Activated CD4-positive, alpha-beta T cell treated with anti-CD3 and anti-CD28 coated beads, Interleukin-2, amount 10 ng/mL, durations not matched to agents 24 days and 14 days (primary cell): ENCODE data around the gene GPR156. TPM values are rescaled to one million over a fixed set of nuclear protein-coding genes. Genes with fewer than 3 reads are reported as not detected.

Source experiments
- DNase-seq: peaks from one replicate; pipeline ENCODE4 v3.0.0; 2022
- H3K27ac Mint-ChIP-seq: one replicate; pipeline ENCODE4 v1.8.0; 2022; ENCODE audit warnings: mild to moderate bottlenecking, mixed read lengths
- H3K27me3 Mint-ChIP-seq: one replicate; pipeline ENCODE4 v1.8.0; 2022; ENCODE audit warnings: mixed read lengths
- H3K36me3 Mint-ChIP-seq: one replicate; pipeline ENCODE4 v1.8.0; 2022; ENCODE audit warnings: low read depth, mild to moderate bottlenecking, mixed read lengths
- H3K4me1 Mint-ChIP-seq: one replicate; pipeline ENCODE4 v1.8.0; 2021; ENCODE audit warnings: mixed read lengths
- H3K4me3 Mint-ChIP-seq: one replicate; pipeline ENCODE4 v1.8.0; 2022; ENCODE audit warnings: mild to moderate bottlenecking, moderate library complexity, mixed read lengths
- H3K9me3 Mint-ChIP-seq: one replicate; pipeline ENCODE4 v1.8.0; 2021; ENCODE audit warnings: mixed read lengths
- intact Hi-C: fragments of 100-400 bp; cut with micrococcal nuclease; formaldehyde crosslinking; loops from one replicate; pipeline ENCODE4 v1.15.1; 2023
- total RNA-seq: library from RNA; stranded (reverse); gene quantifications from 2 replicates; pipeline ENCODE4 v1.2.3, GENCODE V29; 2022

GPR156 gene
- total RNA-seq, 1 donor from 2014 or later, result not detected

GRCh38 chr3:120173056-120173675 is 111.9 kb downstream of the GPR156 start:
- Mint-ChIP-seq H3K4me1 (no peaks in the 10 kb centered on the region), H3K9me3 (no peaks in the 10 kb centered on the region), H3K27me3 (peaks cover 6% of the 10 kb centered on the region), H3K27ac (no peak overlapping the region), H3K4me3 (no peak overlapping the region), H3K36me3 (no peaks in the 10 kb centered on the region)
- no peak for DNase-seq
- intact Hi-C loops, result no loop called here

DNA sequence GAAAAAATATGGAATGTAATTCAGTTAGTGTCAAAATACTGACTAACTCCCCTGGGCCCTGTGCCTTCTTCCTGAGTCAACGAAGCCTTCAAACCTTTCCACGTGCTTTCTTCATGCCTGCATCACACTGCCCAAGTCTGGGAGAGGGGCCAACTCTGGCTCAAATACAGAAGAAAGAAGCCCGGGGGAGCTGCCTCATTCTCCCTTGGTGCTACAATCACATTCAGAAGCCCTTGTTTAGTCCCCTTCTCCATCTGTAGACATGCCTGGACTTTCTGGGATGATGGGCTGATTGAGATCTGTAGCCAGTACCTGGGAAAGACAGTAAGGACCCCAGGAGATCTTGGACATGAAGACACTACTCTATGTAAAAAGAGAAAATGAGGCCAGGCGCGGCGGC is 113.0 kb downstream of the GPR156 start:
- H3K9me3 Mint-ChIP-seq, result no peaks in the 10 kb centered on the region
- no peaks in the 10 kb centered on the region for H3K4me1 Mint-ChIP-seq
- no peak overlapping the region for H3K4me3 Mint-ChIP-seq
- H3K36me3 Mint-ChIP-seq, result no peaks in the 10 kb centered on the region
- no peak overlapping the region for H3K27ac Mint-ChIP-seq
- intact Hi-C loops, result no loop called here
- no peaks in the 10 kb centered on the region for H3K27me3 Mint-ChIP-seq
- DNase-seq, result no peak

- Mint-ChIP-seq H3K4me1 (no peaks in the 10 kb centered on the region), H3K27ac (no peak overlapping the region), H3K36me3 (no peaks in the 10 kb centered on the region), H3K4me3 (no peak overlapping the region), H3K9me3 (no peaks in the 10 kb centered on the region), H3K27me3 (no peaks in the 10 kb centered on the region)
- intact Hi-C loops, result no loop called here
- DNase-seq, result no peak
Observed at GRCh38 chr3:120171134-120171873, 113.7 kb downstream of the GPR156 start.

DNA sequence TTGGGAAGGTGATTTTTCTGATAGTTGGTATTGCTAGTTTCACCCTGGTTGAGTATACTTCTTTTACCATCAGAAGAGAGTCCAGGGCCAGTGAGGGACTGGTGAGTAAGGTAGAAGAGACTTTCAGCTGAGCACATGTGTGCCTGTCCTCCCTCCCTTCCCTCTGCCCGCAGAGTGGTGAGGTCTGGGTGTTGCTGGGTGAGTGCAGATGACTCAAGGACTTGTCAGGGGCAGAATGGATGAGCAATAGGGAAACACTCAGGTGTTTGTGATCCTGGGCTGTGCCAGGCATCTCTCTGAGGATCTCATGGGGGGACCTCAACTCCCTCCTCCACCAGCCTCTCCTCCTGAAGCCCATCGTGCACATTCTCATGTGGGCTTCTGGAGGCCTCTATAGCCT is 114.8 kb downstream of the GPR156 start:
- Mint-ChIP-seq H3K36me3 (no peaks in the 10 kb centered on the region), H3K4me3 (no peak overlapping the region), H3K4me1 (no peaks in the 10 kb centered on the region), H3K27ac (no peak overlapping the region), H3K9me3 (no peaks in the 10 kb centered on the region), H3K27me3 (no peaks in the 10 kb centered on the region)
- intact Hi-C loops, result no loop called here
- no peak for DNase-seq

- Mint-ChIP-seq H3K9me3 (no peaks in the 10 kb centered on the region), H3K4me3 (no peak overlapping the region), H3K36me3 (no peaks in the 10 kb centered on the region), H3K27me3 (no peaks in the 10 kb centered on the region), H3K27ac (no peak overlapping the region), H3K4me1 (no peaks in the 10 kb centered on the region)
- DNase-seq, result no peak
- intact Hi-C loops, result no loop called here
Observed at GRCh38 chr3:120169407-120169806, 115.6 kb downstream of the GPR156 start.

DNA sequence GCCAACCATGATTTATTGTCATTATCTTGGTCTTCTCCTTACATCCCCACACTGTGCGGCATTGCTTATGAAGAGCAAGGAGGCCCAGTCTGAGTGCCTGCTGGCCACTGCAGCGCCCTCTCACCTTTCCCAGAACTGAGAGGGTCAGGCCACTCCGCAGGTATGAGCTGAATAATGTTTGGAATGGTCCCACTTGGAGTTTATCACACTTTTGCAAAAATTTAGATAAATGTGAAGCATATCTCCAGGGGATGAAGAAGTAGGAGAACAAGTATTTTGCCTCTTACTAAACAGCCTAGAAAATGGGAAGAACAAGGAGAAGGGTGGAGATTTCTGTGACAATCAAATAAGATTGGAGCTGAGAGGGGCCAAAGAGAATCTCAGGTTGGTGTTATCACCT is 116.4 kb downstream of the GPR156 start:
- no peak overlapping the region for H3K27ac Mint-ChIP-seq
- H3K4me1 Mint-ChIP-seq, result no peaks in the 10 kb centered on the region
- H3K4me3 Mint-ChIP-seq, result no peak overlapping the region
- DNase-seq, result no peak
- no peaks in the 10 kb centered on the region for H3K36me3 Mint-ChIP-seq
- H3K27me3 Mint-ChIP-seq, result no peaks in the 10 kb centered on the region
- intact Hi-C loops, result no loop called here
- no peaks in the 10 kb centered on the region for H3K9me3 Mint-ChIP-seq

- DNase-seq, result no peak
- no peaks in the 10 kb centered on the region for H3K4me1 Mint-ChIP-seq
Observed at GRCh38 chr3:120168038-120168437, 117.0 kb downstream of the GPR156 start.

GRCh38 chr3:120167488-120167887 is 117.5 kb downstream of the GPR156 start:
- no peaks in the 10 kb centered on the region for H3K4me1 Mint-ChIP-seq
- peaks cover 2% of the 10 kb centered on the region for H3K27me3 Mint-ChIP-seq
- no peaks in the 10 kb centered on the region for H3K36me3 Mint-ChIP-seq
- H3K9me3 Mint-ChIP-seq, result no peaks in the 10 kb centered on the region
- no peak overlapping the region for H3K4me3 Mint-ChIP-seq
- DNase-seq, result no peak
- intact Hi-C loops, result no loop called here
- H3K27ac Mint-ChIP-seq, result no peak overlapping the region

More at GRCh38 chr3:120168038-120168437, 117.0 kb downstream of the GPR156 start:
- intact Hi-C loops, result no loop called here
- Mint-ChIP-seq H3K4me3 (no peak overlapping the region), H3K9me3 (no peaks in the 10 kb centered on the region), H3K27ac (no peak overlapping the region), H3K36me3 (no peaks in the 10 kb centered on the region), H3K27me3 (peaks cover 2% of the 10 kb centered on the region)

GRCh38 chr3:120163816-120164215 is 121.2 kb downstream of the GPR156 start:
- no peaks in the 10 kb centered on the region for H3K9me3 Mint-ChIP-seq
- no peaks in the 10 kb centered on the region for H3K4me1 Mint-ChIP-seq
- no peak overlapping the region for H3K27ac Mint-ChIP-seq
- intact Hi-C loops, result no loop called here
- H3K4me3 Mint-ChIP-seq, result no peak overlapping the region
- DNase-seq, result no peak
- H3K36me3 Mint-ChIP-seq, result no peaks in the 10 kb centered on the region
- H3K27me3 Mint-ChIP-seq, result peaks cover 2% of the 10 kb centered on the region

DNA sequence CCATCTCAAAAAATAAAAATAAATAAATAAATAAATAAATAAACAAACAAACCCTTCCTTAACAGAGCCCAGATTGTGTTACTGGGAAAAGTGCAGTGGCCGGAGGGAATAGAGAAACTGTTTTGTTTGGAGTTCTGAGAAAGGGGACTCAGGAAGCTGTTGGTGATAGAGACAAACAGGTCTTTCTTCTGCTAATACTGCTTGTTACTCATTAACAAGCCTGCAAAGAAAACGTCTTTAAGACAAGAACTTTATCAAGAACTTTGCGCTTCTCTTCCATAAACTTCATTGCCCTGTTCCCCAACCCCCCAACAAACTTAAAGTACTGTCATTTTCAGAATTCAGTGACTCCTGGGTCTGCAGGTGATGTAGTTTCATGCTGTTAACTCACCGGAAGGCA is 122.0 kb downstream of the GPR156 start:
- Mint-ChIP-seq H3K27me3 (peaks cover 2% of the 10 kb centered on the region), H3K27ac (no peak overlapping the region), H3K9me3 (no peaks in the 10 kb centered on the region), H3K4me1 (no peaks in the 10 kb centered on the region), H3K36me3 (no peaks in the 10 kb centered on the region), H3K4me3 (no peak overlapping the region)
- DNase-seq, result no peak
- intact Hi-C loops, result no loop called here

DNA sequence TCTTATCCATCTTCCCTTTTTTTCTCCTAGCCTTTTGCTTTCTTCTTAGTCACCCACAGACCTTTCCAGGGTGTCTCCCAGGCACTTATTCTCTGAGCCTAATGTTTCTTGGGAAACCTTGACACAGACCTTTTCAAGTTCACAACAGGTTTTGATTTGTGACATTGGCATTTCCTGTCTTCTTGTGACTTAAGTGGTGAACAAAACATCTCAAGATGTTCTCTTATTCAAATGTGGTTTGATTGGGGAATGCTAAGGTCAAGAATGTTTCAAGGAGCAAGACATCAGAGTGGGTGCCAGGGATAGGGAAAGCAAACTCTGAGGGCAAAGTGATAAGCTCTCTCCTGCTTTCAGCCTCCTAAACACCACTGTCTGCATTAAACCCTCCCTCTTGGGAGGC is 122.6 kb downstream of the GPR156 start:
- DNase-seq, result no peak
- no peaks in the 10 kb centered on the region for H3K9me3 Mint-ChIP-seq
- peaks cover 2% of the 10 kb centered on the region for H3K27me3 Mint-ChIP-seq
- no peak overlapping the region for H3K27ac Mint-ChIP-seq
- H3K36me3 Mint-ChIP-seq, result no peaks in the 10 kb centered on the region
- no peaks in the 10 kb centered on the region for H3K4me1 Mint-ChIP-seq
- intact Hi-C loops, result no loop called here
- H3K4me3 Mint-ChIP-seq, result no peak overlapping the region

- no peak overlapping the region for H3K27ac Mint-ChIP-seq
- no peaks in the 10 kb centered on the region for H3K4me1 Mint-ChIP-seq
- no peak overlapping the region for H3K4me3 Mint-ChIP-seq
- H3K27me3 Mint-ChIP-seq, result peaks cover 2% of the 10 kb centered on the region
- no peak for DNase-seq
- H3K9me3 Mint-ChIP-seq, result no peaks in the 10 kb centered on the region
- intact Hi-C loops, result no loop called here
- no peaks in the 10 kb centered on the region for H3K36me3 Mint-ChIP-seq
Observed at GRCh38 chr3:120161902-120162301, 123.1 kb downstream of the GPR156 start.

DNA sequence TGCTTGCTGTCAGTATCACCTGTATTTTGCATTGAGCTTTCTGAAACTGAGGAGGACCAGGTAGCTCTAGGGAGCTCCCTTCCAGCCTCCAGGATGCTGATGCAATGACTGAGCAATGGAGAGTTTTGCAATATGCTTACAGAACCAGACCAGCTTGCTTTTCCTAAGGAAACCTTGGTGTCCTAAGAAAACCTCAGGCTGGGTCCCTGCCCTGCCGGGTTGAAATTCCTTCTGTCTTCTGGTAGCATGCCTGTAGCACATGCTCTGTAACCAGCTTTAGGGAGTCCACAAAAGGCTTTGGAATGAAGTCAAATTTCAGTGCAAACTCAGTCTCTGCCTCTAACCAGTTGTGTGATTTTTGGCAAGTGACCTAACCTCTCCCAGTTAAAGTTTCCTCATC is 125.0 kb downstream of the GPR156 start:
- intact Hi-C loops, result no loop called here
- DNase-seq, result no peak
- no peak overlapping the region for H3K4me3 Mint-ChIP-seq
- no peaks in the 10 kb centered on the region for H3K4me1 Mint-ChIP-seq
- peaks cover 2% of the 10 kb centered on the region for H3K27me3 Mint-ChIP-seq
- H3K27ac Mint-ChIP-seq, result no peak overlapping the region
- H3K36me3 Mint-ChIP-seq, result no peaks in the 10 kb centered on the region
- peaks cover 9% of the 10 kb centered on the region for H3K9me3 Mint-ChIP-seq

DNA sequence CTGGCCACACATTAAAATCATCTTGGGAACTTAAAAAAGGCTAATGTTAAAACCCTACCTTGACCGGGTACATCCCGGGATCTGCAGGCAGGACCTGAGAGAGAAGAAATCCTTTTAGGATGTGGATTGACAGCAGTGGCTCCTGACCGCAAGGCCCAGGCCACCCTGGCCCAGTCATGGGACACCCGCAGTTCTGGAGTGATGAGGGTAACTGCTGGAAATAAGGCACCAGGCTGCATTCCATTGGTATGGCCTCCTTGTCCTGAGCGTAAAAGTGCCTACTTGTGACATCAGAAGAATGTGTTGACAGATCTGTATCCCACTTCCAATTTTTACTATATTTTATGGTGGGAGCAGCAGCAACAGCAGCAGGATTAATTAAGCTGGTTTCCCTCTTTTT is 127.3 kb downstream of the GPR156 start:
- no peak overlapping the region for H3K4me3 Mint-ChIP-seq
- H3K27me3 Mint-ChIP-seq, result no peaks in the 10 kb centered on the region
- no peaks in the 10 kb centered on the region for H3K4me1 Mint-ChIP-seq
- no peak for DNase-seq
- H3K27ac Mint-ChIP-seq, result no peak overlapping the region
- intact Hi-C loops, result no loop called here
- H3K9me3 Mint-ChIP-seq, result peaks cover 19% of the 10 kb centered on the region
- peaks cover 2% of the 10 kb centered on the region for H3K36me3 Mint-ChIP-seq

GRCh38 chr3:120157113-120157512 is 127.9 kb downstream of the GPR156 start:
- peaks cover 2% of the 10 kb centered on the region for H3K36me3 Mint-ChIP-seq
- H3K27ac Mint-ChIP-seq, result no peak overlapping the region
- H3K4me3 Mint-ChIP-seq, result no peak overlapping the region
- intact Hi-C loops, result no loop called here
- no peaks in the 10 kb centered on the region for H3K27me3 Mint-ChIP-seq
- peaks cover 19% of the 10 kb centered on the region for H3K9me3 Mint-ChIP-seq
- DNase-seq, result no peak
- H3K4me1 Mint-ChIP-seq, result no peaks in the 10 kb centered on the region
